Parathyroid adenoma (tissue), 2 donors: ENCODE data around the gene IMMP2L.
"Not testable (repeated sequence)": the region's sequence is repeated elsewhere in the genome, so short reads cannot be mapped to it uniquely, and the experiment has no call there.

Experiments used
- H2AFZ ChIP-seq: fragments of 300-600 bp; sonication (generic); one replicate; pipeline ENCODE4 v1.7.0; 2017; ENCODE audit warnings: antibody characterized with exemption, mild to moderate bottlenecking
- H3K27ac ChIP-seq: fragments of 300-600 bp; sonication (generic); one replicate; pipeline ENCODE4 v1.7.0; 2017
- H3K27me3 ChIP-seq: fragments of 300-600 bp; sonication (generic); one replicate; pipeline ENCODE4 v1.7.0; 2017; ENCODE audit warnings: low read length; ENCODE audit not compliant: control insufficient read depth, insufficient read depth
- H3K36me3 ChIP-seq: fragments of 300-600 bp; sonication (generic); one replicate; pipeline ENCODE4 v1.7.0; 2017; ENCODE audit warnings: low read length; ENCODE audit not compliant: control insufficient read depth, insufficient read depth
- H3K4me1 ChIP-seq: fragments of 300-600 bp; sonication (generic); one replicate; pipeline ENCODE4 v1.7.0; 2017; ENCODE audit warnings: control low read depth
- H3K4me2 ChIP-seq: fragments of 300-600 bp; sonication (generic); one replicate; pipeline ENCODE4 v1.7.0; 2017; ENCODE audit warnings: low read length
- H3K4me3 ChIP-seq: fragments of 300-600 bp; sonication (generic); one replicate; pipeline ENCODE4 v1.7.0; 2017; ENCODE audit warnings: low read depth, low read length
- H3K79me2 ChIP-seq: fragments of 300-600 bp; sonication (generic); one replicate; pipeline ENCODE4 v1.7.0; 2017; ENCODE audit warnings: control low read depth
- H3K9ac ChIP-seq: fragments of 300-600 bp; sonication (generic); one replicate; pipeline ENCODE4 v1.7.0; 2017; ENCODE audit warnings: mild to moderate bottlenecking
- H3K9me3 ChIP-seq: fragments of 300-600 bp; sonication (generic); one replicate; pipeline ENCODE4 v1.7.0; 2017; ENCODE audit warnings: low read length; ENCODE audit not compliant: control insufficient read depth
- TF ChIP-seq, protein P1 (sequence below): fragments of 300-600 bp; sonication (generic); IDR thresholded peaks from one replicate; pipeline ENCODE4 v1.7.0; 2017; ENCODE audit warnings: antibody characterized with exemption, mild to moderate bottlenecking
- donor health status: primary hyperparathyroidism.

The IMMP2L gene

GRCh38 chr7:111473449-111474198 lies 88.7 kb downstream of the IMMP2L start:
- Histone ChIP-seq H3K9ac (no peak overlapping the region), H3K9me3 (no peaks in the 10 kb centered on the region), H3K4me3 (no peak overlapping the region), H3K27me3 (no peaks in the 10 kb centered on the region), H3K79me2 (no peaks in the 10 kb centered on the region), H3K4me1 (no peaks in the 10 kb centered on the region), H3K36me3 (no peaks in the 10 kb centered on the region), H2AFZ (no peak overlapping the region), H3K27ac (no peak overlapping the region), H3K4me2 (no peak overlapping the region)
- TF ChIP-seq, protein P1, sequence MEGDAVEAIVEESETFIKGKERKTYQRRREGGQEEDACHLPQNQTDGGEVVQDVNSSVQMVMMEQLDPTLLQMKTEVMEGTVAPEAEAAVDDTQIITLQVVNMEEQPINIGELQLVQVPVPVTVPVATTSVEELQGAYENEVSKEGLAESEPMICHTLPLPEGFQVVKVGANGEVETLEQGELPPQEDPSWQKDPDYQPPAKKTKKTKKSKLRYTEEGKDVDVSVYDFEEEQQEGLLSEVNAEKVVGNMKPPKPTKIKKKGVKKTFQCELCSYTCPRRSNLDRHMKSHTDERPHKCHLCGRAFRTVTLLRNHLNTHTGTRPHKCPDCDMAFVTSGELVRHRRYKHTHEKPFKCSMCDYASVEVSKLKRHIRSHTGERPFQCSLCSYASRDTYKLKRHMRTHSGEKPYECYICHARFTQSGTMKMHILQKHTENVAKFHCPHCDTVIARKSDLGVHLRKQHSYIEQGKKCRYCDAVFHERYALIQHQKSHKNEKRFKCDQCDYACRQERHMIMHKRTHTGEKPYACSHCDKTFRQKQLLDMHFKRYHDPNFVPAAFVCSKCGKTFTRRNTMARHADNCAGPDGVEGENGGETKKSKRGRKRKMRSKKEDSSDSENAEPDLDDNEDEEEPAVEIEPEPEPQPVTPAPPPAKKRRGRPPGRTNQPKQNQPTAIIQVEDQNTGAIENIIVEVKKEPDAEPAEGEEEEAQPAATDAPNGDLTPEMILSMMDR: no peak

DNA sequence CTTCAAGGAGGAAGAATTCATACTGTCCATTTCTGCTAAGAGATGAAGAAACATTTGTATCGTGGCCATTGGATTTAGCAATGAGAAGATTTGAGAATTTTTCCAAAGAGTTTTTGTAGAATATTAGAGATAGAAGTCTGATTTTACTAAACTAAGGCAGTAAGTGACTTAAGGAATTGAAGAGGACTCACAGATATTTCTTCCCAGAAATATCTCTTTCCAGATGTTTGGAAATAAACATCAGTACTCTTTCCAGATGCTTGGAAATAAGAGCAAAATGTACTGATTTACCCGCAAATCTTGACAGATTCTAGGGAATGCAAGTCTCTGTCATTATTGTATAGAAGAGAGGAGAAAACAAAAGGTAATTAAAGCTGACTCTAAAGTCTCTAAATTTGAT lies 91.3 kb downstream of the IMMP2L start:
- H3K9me3 ChIP-seq: no peaks in the 10 kb centered on the region
- H3K79me2 ChIP-seq: no peaks in the 10 kb centered on the region
- H3K27me3 ChIP-seq: no peaks in the 10 kb centered on the region
- H3K9ac ChIP-seq: no peak overlapping the region
- H3K36me3 ChIP-seq: no peaks in the 10 kb centered on the region
- TF ChIP-seq, protein P1: no peak
- H2AFZ ChIP-seq: no peak overlapping the region
- H3K4me1 ChIP-seq: no peaks in the 10 kb centered on the region
- no peak overlapping the region for H3K4me3 ChIP-seq
- H3K27ac ChIP-seq: no peak overlapping the region
- no peak overlapping the region for H3K4me2 ChIP-seq

DNA sequence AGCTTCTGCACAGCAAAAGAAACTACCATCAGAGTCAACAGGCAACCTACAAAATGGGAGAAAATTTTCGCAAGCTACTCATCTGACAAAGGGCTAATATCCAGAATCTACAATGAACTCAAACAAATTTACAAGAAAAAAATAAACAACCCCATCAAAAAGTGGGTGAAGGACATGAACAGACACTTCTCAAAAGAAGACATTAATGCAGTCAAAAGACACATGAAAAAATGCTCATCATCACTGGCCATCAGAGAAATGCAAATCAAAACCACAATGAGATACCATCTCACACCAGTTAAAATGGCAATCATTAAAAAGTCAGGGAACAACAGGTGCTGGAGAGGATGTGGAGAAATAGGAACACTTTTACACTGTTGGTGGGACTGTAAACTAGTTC lies 92.4 kb downstream of the IMMP2L start:
- H3K36me3 ChIP-seq, H3K4me2 ChIP-seq, H3K4me1 ChIP-seq, H2AFZ ChIP-seq, H3K79me2 ChIP-seq, H3K9ac ChIP-seq, H3K27ac ChIP-seq, H3K9me3 ChIP-seq, H3K27me3 ChIP-seq, H3K4me3 ChIP-seq: not testable (repeated sequence)

DNA sequence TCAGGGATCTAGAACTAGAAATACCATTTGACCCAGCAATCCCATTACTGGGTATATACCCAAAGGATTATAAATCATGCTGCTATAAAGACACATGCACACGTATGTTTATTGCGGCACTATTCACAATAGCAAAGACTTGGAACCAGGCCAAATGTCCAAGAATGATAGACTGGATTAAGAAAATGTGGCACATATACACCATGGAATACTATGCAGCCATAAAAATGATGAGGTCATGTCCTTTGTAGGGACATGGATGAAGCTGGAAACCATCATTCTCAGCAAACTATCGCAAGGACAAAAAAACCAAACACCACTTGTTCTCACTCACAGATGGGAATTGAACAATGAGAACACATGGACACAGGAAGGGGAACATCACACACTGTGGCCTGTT lies 96.5 kb downstream of the IMMP2L start:
- H3K27me3 ChIP-seq, H3K4me1 ChIP-seq, H3K36me3 ChIP-seq, H3K79me2 ChIP-seq, H3K9ac ChIP-seq, H3K9me3 ChIP-seq, H3K4me3 ChIP-seq, H2AFZ ChIP-seq, H3K4me2 ChIP-seq, H3K27ac ChIP-seq: not testable (repeated sequence)

GRCh38 chr7:111460695-111461094 lies 101.6 kb downstream of the IMMP2L start:
- no peaks in the 10 kb centered on the region for H3K36me3 ChIP-seq
- no peaks in the 10 kb centered on the region for H3K79me2 ChIP-seq
- peaks cover 4% of the 10 kb centered on the region for H3K4me1 ChIP-seq
- no peak overlapping the region for H3K9ac ChIP-seq
- H3K4me3 ChIP-seq: no peak overlapping the region
- no peaks in the 10 kb centered on the region for H3K27me3 ChIP-seq
- no peak overlapping the region for H3K27ac ChIP-seq
- TF ChIP-seq, protein P1: no peak
- no peak overlapping the region for H3K4me2 ChIP-seq
- no peaks in the 10 kb centered on the region for H3K9me3 ChIP-seq
- H2AFZ ChIP-seq: no peak overlapping the region
